WTC11 (cell line): Measurements from ENCODE around the gene DNAAF8.

ENCODE experiments used
- MLX ChIP-seq: sonication (generic); formaldehyde crosslinking; IDR thresholded peaks from 2 replicates; pipeline ENCODE4 v1.8.1; 2023; ENCODE audit warnings: mild to moderate bottlenecking, missing genetic modification reagents, moderate library complexity
- TF ChIP-seq, protein P1 (sequence below): sonication (generic); formaldehyde crosslinking; IDR thresholded peaks from 2 replicates; pipeline ENCODE4 v1.8.0; 2022; ENCODE audit warnings: mild to moderate bottlenecking, missing genetic modification reagents
- TF ChIP-seq, protein P2 (sequence below): sonication (generic); formaldehyde crosslinking; IDR thresholded peaks from 2 replicates; pipeline ENCODE4 v1.8.1; 2022; ENCODE audit warnings: low read depth, missing genetic modification reagents, borderline replicate concordance

DNA sequence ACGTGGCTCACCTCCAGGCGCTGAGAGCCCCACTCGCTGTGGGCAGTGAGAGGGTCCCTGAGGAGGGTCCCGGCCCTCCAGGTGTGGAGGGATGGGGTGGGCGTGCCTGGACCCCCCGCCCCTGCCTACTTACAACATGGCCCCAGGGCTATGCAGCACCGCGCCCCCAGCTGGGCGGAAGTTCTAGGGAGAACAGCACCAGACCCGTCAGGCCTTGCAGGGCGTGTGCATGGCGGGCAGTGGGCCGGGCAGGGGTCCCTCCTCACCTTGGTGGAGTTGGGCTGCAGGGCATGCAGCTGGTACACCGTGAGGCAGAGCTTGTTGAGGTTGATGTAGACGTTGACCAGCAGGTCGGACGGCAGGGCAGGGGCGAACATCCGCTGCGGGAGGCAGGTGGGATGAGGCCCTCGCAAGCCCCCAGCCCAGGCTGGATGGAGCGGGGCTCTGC lies 63.5 kb downstream of the DNAAF8 start:
- TF ChIP-seq, protein P1, sequence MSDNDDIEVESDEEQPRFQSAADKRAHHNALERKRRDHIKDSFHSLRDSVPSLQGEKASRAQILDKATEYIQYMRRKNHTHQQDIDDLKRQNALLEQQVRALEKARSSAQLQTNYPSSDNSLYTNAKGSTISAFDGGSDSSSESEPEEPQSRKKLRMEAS (CRISPR knock-in tag): no peak
- no peak for TF ChIP-seq MLX (CRISPR knock-in tag)
- TF ChIP-seq, protein P2, sequence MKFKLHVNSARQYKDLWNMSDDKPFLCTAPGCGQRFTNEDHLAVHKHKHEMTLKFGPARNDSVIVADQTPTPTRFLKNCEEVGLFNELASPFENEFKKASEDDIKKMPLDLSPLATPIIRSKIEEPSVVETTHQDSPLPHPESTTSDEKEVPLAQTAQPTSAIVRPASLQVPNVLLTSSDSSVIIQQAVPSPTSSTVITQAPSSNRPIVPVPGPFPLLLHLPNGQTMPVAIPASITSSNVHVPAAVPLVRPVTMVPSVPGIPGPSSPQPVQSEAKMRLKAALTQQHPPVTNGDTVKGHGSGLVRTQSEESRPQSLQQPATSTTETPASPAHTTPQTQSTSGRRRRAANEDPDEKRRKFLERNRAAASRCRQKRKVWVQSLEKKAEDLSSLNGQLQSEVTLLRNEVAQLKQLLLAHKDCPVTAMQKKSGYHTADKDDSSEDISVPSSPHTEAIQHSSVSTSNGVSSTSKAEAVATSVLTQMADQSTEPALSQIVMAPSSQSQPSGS (CRISPR knock-in tag): no peak
